GM15510 (cell line): ENCODE measurements around the gene OBSCN.
A peak's percentile ranks its signal among the peaks of the same experiment; 100 is the strongest.

ENCODE experiments used
- POLR2A ChIP-seq: IDR thresholded peaks from 3 replicates; pipeline ENCODE4 v1.6.1; 2011; ENCODE audit warnings: borderline replicate concordance; ENCODE audit not compliant: insufficient read length; ENCODE audit errors: extremely low read depth

The OBSCN gene

DNA sequence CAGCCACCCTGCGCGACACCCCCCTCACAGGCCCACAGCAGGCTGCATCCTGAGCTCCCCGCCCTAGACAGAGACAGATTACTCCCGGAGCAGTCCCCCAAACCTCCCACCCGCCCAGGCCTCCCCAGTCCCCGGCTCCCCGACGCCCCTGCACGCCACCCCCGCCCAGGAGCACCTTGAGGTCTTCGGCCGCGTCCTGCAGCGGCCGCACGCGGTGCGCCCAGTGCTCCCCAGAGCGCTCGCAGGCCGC is 198.1 kb downstream of the OBSCN start:
- no peak for TF ChIP-seq POLR2A

DNA sequence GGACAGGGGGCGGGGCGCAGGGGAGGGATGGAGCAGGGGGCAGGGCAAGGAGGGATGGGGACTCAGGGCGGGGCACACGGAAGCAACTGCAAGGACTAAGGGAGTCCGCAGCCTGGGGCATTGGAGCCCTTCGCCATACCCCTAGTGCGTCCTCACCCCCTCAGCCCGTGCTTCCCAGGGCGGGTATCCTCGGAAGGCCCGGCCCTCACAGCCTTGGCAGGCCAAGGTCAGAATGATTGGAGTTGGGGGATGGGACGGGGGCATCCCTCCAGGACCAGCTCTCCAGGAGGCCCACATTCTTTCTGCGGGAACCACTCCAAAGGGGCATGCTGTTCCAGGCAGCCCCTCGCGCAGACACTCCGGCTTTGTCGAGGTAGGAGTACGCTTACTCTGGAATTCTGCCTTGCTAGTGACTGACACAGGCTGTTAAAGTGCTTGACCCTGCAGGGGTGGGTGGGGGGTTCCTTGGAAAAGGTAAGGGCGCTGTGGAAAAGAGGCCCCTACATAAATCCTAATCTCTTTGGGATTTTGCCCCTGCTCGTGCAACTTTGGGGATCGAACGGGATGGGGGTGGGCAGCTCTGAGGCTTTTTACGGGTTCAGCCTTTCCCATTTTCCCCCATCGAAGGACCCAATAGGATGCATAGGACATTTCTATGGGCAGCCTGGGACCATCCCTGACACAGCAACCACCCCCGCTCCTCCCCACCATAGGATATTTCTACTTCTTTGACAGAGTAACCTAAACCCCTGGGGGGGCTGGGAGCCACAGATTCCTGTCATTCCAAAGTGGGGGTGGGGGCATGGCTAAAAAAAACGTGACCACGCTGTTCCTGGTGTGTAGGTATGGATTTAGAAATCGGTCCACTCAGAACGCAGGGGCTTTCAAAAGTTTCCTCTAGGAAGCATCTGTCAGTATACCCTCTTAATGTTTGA is 199.5 kb downstream of the OBSCN start:
- peak; percentile 28 for TF ChIP-seq POLR2A

DNA sequence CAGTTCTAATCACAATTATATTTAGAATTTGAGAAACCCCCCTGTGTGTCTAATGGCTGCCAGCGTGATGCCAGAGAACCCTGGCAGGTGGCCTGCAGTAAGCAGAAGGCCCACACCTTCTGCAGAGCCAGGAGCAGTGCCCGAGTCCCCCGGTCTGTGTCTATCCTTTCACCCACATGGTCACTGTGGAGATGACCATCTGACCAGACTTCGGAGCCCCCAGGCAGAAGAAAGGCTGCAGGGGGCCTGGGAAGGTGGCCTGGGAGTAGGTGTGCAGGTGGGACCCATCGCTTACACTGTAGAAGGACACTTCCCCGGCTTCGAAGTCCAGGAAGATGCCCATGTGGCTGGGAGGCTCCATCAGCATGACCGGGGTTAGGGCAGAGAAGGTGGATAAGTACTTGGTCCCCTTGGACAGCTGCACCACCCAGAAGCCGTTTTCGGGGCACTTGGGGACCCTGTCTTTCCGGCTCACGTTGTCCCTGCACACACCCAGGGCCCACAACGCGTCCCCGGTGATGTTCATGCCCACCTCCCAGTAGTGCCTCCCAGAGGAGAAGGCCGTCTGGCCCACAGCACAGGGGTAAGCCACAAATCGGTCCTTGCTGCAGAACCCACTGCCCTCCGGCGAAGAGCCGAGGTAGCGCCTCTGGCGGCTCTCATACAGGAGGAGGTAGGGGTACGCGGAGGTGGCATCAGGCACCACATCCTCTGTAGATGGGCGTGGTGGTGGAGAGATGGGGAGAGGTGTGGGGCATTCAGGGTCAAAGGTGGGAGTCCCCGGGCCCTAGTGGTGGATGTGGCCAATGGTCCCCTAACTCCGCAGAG is 200.4 kb downstream of the OBSCN start:
- TF ChIP-seq POLR2A: no peak

DNA sequence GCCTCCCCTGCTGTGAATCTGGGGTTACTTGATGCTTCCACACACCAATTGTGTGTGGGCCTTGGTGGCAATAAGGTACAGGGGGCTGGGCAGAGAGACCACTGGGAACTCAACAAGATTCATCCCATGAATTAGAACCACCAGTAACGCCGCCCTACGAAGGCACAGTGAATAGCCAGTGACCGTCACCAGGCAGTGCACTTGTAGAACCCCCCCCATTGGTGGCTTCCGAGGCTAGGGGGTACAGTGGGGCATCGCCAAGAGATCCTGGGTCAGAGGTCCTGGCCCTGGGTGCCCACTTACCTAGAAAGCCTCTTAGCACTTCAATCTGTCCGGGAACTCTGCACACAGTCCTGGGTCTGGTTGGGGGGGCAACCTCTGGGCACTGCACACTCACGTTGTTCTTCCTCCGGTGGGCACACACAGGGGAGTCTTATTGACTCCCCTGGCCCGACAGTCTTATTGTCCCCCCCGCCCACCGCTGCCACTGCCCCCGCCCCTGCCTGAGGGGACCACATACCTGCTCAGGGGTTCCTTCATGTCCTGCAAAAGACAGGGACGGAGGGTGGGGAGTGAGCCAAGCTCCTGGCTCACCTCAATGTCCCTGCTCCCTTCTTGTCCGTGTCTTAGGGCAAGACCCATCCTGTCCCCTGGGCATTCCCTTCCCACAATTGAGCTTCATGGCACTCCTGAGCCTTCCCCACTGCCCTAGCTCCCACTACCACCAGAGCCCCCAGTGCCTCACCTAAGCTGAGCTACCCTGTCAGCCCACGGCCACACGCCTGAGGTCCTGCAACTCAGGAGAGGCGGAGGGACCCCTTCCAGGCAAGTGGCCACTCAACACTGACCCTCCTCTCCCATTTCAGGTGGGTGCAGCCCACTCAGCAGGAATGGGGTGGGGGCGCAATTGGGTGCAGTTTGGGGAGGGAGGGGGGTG is 201.3 kb downstream of the OBSCN start:
- no peak for TF ChIP-seq POLR2A

DNA sequence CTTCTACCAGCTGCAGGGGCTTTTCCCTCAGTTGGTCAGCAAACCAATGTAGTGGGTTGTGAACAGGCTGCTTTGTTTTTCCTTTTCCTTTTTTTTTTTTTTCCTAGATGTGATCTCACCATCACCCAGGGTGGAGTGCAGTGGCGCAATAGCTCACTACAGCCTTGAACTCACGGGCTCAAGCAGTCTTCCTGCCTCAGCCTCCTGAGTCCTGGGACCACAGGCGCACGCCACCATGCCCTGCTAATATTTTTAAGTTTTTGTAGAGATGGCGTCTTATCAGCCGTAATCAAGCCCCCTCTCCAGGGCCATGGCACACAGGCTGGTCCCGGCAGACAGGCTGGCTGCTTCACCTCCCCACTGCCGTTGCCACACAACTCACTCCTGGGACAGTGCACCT is 202.2 kb downstream of the OBSCN start:
- TF ChIP-seq POLR2A: no peak

DNA sequence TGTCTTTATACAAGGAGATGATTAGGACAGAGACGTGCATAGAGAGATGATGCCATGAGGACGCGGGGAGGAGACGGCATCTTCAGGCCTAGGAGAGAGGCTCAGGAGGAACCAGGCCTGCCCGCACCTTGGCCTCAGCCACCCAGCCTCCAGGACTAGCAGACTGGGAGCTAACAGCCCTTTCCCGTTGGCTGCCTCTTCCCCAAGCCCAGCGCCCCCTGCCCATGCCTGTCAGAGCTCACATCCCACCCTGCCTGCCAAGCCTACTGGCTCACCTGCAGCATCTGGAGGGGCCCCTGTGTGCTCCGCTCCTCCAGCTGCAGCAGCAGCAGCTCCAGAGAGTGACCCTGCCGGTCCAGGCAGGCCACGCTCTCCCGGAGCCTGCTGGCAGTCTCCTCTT is 202.8 kb downstream of the OBSCN start:
- TF ChIP-seq POLR2A: no peak

DNA sequence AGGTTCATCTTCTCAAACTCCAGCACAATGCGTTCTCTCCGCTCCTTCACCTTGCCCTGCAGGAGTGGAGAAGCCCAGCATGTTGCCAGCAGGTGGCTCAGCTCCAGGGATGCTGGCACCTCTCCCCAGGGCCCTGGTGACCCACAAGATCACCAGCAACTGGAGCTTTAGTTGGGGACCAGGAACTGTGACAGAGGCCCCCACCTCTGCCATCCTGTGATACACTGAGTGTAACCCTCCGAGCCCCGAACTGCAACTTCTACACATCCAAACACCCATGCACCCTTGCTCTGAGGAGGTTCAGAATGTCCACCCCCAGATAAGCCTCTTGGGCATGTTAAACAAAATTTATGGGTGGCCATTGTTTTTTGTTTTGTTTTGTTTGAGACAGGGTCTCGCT is 203.3 kb downstream of the OBSCN start:
- TF ChIP-seq POLR2A: no peak

DNA sequence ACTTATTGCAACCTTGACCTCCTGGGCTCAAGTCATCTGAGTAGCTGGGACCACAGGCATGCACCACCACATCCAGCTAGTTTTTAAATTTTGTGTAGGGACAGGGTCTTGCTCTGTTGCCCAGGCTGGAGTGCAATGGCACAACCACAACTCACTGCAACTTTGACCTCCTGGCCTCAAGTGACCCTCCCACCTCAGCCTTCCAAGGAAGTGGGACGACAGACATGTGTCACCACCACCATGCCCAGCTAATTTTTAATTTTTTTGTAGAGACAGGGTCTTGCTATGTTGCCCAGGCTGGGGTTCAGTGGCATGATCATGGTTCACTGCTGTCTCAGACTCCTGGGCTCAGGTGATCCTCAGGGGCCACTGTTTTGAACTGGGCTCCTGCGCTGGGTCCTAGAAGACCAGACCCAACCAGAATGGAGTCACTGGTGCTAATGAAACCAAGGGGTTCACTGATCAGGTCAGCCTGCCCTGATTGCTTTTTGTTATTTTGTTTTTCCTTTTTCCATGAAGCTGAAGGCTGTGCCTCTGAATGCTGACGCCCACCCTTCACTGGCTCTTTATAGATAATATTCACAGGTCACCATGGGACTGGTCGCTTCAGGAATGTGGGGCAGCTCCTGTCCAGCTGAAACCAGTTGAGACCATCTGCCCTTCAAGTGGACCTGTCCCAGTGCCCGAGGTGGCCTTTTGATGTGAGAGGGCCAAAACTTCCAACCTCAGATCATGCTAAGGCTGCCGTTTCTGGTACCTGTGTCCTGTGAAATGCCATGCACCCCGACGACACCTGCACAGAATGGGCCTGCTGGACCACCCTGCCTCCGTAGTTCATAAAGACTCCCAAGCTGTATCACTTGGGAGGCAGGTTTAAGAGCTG is 203.9 kb downstream of the OBSCN start:
- TF ChIP-seq POLR2A: no peak

DNA sequence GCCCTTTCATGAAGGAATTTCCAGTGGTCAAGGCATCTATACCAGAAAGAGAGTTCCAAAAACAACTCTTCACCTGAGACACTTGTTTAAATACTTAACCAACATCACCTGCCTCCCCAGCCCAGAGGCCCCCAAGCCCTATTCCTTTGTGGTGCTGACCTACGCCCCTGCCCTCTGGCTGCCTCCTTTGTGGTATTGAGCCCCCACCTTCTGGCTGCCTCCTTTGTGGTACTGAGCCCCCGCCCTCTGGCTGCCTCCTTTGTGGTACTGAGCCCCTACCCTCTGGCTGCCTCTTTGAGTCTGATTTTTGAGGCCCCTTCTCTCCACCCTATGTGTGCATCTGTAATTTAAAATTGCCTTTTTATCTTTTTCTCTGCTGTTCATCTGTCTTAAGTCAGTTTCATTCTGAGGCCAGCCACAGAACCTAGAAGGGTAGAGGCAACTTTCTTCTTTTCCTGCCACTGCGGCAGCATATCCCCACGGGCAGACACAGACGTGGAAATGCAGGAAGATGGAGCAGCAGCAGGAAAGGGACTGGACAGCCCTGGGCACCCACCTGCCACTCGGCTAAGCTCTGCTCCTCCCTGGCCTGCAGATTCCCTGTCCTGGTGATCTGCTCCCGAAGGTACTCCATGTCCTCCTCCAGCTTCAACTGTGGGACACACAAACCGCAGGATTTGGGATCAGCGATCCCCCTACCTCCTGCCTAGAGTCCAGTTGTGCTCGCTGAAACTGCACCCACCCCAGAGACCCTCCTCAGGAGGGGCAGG is 205.6 kb downstream of the OBSCN start:
- TF ChIP-seq POLR2A: no peak

DNA sequence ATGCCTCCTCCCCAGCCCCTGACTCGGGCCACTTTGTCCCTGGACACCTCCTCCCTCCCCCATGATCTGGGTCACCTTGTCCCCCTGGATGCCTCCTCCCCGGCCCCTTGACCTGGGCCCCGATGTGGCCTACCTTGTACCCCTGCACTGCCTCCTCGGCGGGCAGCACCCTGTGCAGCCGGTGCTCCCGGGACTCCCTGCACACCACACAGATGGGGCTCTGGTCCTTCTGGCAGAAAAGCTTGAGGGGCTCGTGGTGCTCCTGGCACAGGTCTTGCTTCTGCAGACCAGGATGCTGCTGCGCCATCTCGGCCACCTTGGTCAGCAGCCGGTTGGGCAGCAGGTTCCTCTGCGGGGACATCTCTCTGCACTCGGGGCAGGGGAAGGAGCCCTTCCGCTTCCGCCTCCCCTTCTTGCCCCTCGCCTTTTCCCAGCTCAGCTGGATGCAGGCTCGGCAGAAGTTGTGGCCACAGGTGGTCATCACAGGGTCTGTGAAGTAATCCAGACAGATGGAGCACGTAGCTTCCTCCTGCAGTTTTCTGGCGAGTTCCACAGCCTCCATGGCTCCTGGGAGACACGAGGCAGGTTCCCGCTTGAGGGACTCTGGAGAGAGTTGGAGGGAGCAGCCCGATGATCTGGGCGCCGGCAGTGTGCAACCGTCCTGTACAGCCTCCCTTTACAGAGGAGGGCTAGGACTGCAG is 206.8 kb downstream of the OBSCN start:
- no peak for TF ChIP-seq POLR2A

DNA sequence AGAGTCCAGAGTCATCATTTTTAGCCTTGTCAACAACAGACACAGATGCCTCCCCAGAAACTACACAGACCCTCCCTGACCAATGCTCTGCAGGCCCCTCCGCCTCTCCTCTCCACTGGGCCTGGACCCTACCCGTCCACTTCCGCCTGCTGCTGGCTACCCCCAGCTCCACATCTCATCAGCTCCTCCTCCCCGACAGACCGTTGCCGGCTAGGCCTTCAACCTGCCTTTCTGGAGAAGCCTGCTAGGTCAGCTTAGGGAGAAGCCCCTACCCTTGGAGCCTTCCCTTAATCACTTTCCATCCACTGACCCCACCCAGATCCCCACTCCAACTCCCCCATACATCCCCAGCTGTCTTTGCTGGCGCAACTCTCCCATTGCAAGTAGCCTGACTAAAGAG is 207.4 kb downstream of the OBSCN start:
- no peak for TF ChIP-seq POLR2A

DNA sequence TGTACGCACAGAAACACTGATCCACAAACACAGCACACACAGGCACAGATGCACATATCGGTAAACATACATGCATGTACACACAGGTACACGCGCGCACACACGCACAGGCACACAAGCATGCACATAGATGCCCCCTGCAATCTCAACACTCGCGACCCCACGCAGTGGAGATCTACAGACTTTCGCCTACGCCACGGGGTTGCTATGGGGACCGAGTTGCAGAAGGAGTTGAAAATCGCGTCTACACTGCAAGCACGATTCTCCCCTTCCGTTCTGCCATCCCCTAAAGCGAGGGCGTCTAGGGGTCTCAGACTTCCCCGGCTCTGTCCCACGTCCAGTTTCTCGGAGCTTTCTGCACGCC is 208.0 kb downstream of the OBSCN start:
- no peak for TF ChIP-seq POLR2A
